Measurements from ENCODE around the gene WBP1L.

DNA sequence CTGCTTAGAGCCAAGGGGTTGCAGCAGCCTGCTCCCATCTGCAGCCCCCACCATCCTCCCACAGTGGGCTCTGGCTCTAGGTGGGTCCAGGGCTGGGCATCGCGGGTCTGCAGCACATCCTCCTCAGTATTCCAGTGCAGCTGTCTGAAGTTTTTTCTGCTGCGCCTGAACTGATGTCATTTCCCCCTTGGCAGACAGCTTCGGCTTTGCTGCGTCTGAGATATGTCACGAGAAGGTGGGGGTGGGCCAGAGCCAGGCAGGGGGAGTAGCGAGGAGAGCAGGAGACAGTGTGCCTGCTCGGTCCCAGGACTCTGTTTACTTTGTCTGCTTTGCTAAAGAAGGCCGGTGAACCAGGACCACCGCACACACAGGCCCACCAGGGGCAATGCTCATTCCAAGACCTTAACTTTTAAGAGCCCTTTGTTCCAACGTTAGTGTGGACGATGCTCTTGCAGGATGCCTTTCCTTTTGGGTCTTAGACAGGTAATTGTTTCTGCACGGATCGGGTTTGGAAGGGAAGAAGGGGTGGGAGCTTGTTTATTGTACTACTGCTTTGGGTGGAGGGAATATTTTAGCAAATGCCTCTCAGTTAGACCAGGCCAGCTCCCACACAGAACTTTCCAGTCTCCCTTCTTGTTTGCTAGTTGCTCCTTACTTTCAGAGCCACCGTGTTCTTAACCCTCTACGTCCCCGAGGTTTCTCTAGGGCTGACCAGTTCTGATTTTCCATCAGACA lies 32.4 kb downstream of the WBP1L start:
- TF ChIP-seq CTCF (IDR thresholded peaks at IDR 0.05; ENCODE audit: insufficient read depth, low read length) (no peak), GABPA (IDR thresholded peaks at IDR 0.05; ENCODE audit: low read depth) (no peak), POLR2AphosphoS5 (IDR thresholded peaks at IDR 0.05; ENCODE audit: low read depth) (no peak), SPI1 (IDR thresholded peaks at IDR 0.05; ENCODE audit: borderline replicate concordance, low read depth) (no peak)
- TF ChIP-seq, protein P1, sequence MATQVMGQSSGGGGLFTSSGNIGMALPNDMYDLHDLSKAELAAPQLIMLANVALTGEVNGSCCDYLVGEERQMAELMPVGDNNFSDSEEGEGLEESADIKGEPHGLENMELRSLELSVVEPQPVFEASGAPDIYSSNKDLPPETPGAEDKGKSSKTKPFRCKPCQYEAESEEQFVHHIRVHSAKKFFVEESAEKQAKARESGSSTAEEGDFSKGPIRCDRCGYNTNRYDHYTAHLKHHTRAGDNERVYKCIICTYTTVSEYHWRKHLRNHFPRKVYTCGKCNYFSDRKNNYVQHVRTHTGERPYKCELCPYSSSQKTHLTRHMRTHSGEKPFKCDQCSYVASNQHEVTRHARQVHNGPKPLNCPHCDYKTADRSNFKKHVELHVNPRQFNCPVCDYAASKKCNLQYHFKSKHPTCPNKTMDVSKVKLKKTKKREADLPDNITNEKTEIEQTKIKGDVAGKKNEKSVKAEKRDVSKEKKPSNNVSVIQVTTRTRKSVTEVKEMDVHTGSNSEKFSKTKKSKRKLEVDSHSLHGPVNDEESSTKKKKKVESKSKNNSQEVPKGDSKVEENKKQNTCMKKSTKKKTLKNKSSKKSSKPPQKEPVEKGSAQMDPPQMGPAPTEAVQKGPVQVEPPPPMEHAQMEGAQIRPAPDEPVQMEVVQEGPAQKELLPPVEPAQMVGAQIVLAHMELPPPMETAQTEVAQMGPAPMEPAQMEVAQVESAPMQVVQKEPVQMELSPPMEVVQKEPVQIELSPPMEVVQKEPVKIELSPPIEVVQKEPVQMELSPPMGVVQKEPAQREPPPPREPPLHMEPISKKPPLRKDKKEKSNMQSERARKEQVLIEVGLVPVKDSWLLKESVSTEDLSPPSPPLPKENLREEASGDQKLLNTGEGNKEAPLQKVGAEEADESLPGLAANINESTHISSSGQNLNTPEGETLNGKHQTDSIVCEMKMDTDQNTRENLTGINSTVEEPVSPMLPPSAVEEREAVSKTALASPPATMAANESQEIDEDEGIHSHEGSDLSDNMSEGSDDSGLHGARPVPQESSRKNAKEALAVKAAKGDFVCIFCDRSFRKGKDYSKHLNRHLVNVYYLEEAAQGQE (IDR thresholded peaks at IDR 0.05; ENCODE audit: insufficient replicate concordance, low read depth) = no peak

Measured in HL-60 (cell line).